ENCODE measurements around the gene GRHL1. TPM values are rescaled to one million over a fixed set of nuclear protein-coding genes. Genes with fewer than 3 reads are reported as not detected.

GRHL1 gene
- total and polyA plus RNA-seq, 2 of the 8 experiments (the other 6 are each of a cell fraction or from before 2014, with no cell fraction given): 1.3 to 3.6 TPM

DNA sequence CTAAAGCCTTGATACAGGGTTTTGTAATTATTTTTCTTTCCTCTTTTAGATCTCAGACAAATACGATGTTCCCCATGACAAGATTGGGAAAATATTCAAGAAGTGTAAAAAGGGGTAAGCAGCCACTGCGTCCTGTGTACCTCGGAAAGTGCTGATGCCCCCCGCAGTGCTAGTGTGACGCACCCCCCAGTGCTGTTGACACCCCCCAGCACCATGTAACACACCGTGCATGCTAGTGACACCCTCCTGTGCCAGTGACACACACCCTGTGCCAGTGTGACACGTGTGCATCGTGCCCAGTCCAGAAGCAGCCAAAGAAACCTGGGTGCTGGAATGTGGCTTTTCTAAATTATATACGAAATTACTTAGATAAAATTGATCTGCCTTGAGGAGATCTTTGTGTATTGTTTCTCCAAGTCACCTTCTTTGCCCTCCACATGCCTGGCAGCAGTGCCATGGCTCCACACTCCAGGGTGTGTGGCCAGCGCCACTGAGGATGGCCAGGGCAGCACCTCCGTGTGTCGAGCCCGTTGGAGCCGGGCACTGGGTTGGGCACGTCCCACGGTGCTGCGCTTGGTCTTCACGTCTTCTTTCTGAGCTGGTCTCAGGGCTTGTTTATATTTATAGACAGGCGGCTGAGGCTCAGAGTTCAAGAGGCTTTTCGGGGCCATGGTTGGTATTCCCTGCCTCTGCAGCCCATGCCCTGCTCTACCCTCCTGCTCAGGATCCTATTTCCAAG is 47.6 kb downstream of the GRHL1 start:
- ChIA-PET CTCF (ENCODE audit: partially characterized antibody) (interaction anchor here (1.9 to 2.2 kb wide), 2 partner anchors 15 to 199 kb away, joined by 7 to 9 read pairs; no protein-coding TSS in a partner anchor), POLR2A (ENCODE audit: partially characterized antibody) (no interaction called here)
- H3K36me3 ChIP-seq (ENCODE audit: control insufficient read depth in 2 of 4, insufficient read depth in 4 of 4, low read length in 3 of 4): no peaks in the 10 kb centered on the region
- no peak overlapping the region for H2BK15ac ChIP-seq (ENCODE audit: low read length)
- H4K20me1 ChIP-seq (replicated peaks in 1 of 2; ENCODE audit: control insufficient read depth in 1 of 2, insufficient read depth in 2 of 2, low read length in 2 of 2): no peaks in the 10 kb centered on the region
- DNase-seq (ENCODE audit: low read depth in 1 of 2, low spot score in 2 of 2): no peak
- no peak overlapping the region for H2BK5ac ChIP-seq (ENCODE audit: low read depth, low read length)
- H2AK5ac ChIP-seq (ENCODE audit: low read depth, low read length): no peak overlapping the region
- no peak overlapping the region for H3K23ac ChIP-seq (ENCODE audit: insufficient read length)
- no peak overlapping the region for H4K91ac ChIP-seq (replicated peaks; ENCODE audit: insufficient read length, low read length)
- no peak overlapping the region for H3K18ac ChIP-seq (ENCODE audit: extremely low read depth, low read length)
- H3K4me2 ChIP-seq (ENCODE audit: insufficient read depth in 1 of 2, low read depth in 2 of 2, low read length in 2 of 2): no peak overlapping the region
- no peak overlapping the region for H4K5ac ChIP-seq (ENCODE audit: insufficient read length, low read depth, low read length)
- peaks cover 0 to 4% (median under 1%) of the 10 kb centered on the region in 4 experiments; a peak in 1 of 7 replicates for H3K4me1 ChIP-seq (replicated peaks in 1 of 4; ENCODE audit: control insufficient read depth in 3 of 4, insufficient read depth in 4 of 4, low read length in 3 of 4)
- no peak overlapping the region for H2AFZ ChIP-seq (ENCODE audit: low read length)
- FAIRE-seq: no peak
- H3K4me3 ChIP-seq (ENCODE audit: extremely low read depth in 1 of 4, insufficient read depth in 2 of 4, low read depth in 3 of 4, low read length in 4 of 4): no peak overlapping the region
- TF ChIP-seq HDAC6 (IDR thresholded peaks at IDR 0.05; ENCODE audit: low read depth, low read length): no peak
- no peak for TF ChIP-seq YY1 (IDR thresholded peaks at IDR 0.05; ENCODE audit: low read depth, low read length)
- TF ChIP-seq, protein P1, sequence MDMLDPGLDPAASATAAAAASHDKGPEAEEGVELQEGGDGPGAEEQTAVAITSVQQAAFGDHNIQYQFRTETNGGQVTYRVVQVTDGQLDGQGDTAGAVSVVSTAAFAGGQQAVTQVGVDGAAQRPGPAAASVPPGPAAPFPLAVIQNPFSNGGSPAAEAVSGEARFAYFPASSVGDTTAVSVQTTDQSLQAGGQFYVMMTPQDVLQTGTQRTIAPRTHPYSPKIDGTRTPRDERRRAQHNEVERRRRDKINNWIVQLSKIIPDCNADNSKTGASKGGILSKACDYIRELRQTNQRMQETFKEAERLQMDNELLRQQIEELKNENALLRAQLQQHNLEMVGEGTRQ (IDR thresholded peaks at IDR 0.05; ENCODE audit: low read length): no peak
- no peak for TF ChIP-seq FOSL1 (IDR thresholded peaks at IDR 0.05; ENCODE audit: insufficient read depth, low read depth, low read length)
- no peaks in the 10 kb centered on the region for H3K23me2 ChIP-seq (ENCODE audit: low read depth, low read length)
- no peak overlapping the region for H2BK120ac ChIP-seq (replicated peaks; ENCODE audit: low read depth, low read length)
- H4K8ac ChIP-seq (ENCODE audit: extremely low read depth, insufficient read depth, low read length): no peak overlapping the region
- H2BK20ac ChIP-seq (ENCODE audit: low read length): no peak overlapping the region
- H3K79me2 ChIP-seq (ENCODE audit: control insufficient read depth in 1 of 2, insufficient read depth in 2 of 2, low read length in 2 of 2): no peaks in the 10 kb centered on the region
- no peaks in the 10 kb centered on the region for H3K9me3 ChIP-seq (ENCODE audit: insufficient read depth in 2 of 2, low read depth in 1 of 2, low read length in 1 of 2)
- no peak overlapping the region; a peak in 1 of 7 replicates for H3K9ac ChIP-seq (replicated peaks in 1 of 4; ENCODE audit: extremely low read depth in 1 of 4, low read depth in 3 of 4, low read length in 3 of 4)
- 93% methylated on average over 20 of the region's 20 CpGs; no CpG with 5 or more reads in 1 of the 2 experiments for WGBS, 2 experiments (ENCODE audit: extremely low coverage in 1 of 2, insufficient coverage in 1 of 2, insufficient read length in 1 of 2, insufficient replicate concordance in 2 of 2, low coverage in 1 of 2, low lambda C conversion rate in 2 of 2, missing lambda C conversion rate in 1 of 2)
- H3K14ac ChIP-seq (ENCODE audit: insufficient read length): no peak overlapping the region
- no peak overlapping the region for H3K27ac ChIP-seq (ENCODE audit: low read depth, low read length)
- no peak overlapping the region for H3K4ac ChIP-seq (replicated peaks; ENCODE audit: insufficient read length, low read depth, low read length)
- no peak overlapping the region for H3K56ac ChIP-seq (replicated peaks; ENCODE audit: insufficient read length, low read depth, low read length)
- no peak overlapping the region for H2BK12ac ChIP-seq (ENCODE audit: low read depth, low read length)
- no peaks in the 10 kb centered on the region for H3K79me1 ChIP-seq (ENCODE audit: low read depth, low read length)
- H3K27me3 ChIP-seq (replicated peaks in 1 of 4; ENCODE audit: control insufficient read depth in 3 of 4, extremely low read depth in 1 of 4, insufficient read depth in 3 of 4, low read length in 3 of 4): no peaks in the 10 kb centered on the region

All from H1 (cell line).